WTC11 (cell line): ENCODE measurements around the gene CEACAM18.

Experiments
- MYBL2 ChIP-seq: sonication (generic); formaldehyde crosslinking; IDR thresholded peaks from 2 replicates; pipeline ENCODE4 v1.8.1; 2023; ENCODE audit warnings: mild to moderate bottlenecking, moderate library complexity, missing genetic modification reagents
- NR2C2 ChIP-seq: sonication (generic); formaldehyde crosslinking; IDR thresholded peaks from 2 replicates; pipeline ENCODE4 v1.8.0; 2022; ENCODE audit warnings: mild to moderate bottlenecking, missing genetic modification reagents
- NR3C1 ChIP-seq: sonication (generic); formaldehyde crosslinking; conservative IDR thresholded peaks from 2 replicates; pipeline ENCODE4 v1.8.1; 2023; ENCODE audit warnings: low read depth, mild to moderate bottlenecking, missing genetic modification reagents
- TEAD4 ChIP-seq: sonication (generic); formaldehyde crosslinking; IDR thresholded peaks from 2 replicates; pipeline ENCODE4 v1.8.0; 2022; ENCODE audit warnings: mild to moderate bottlenecking, missing genetic modification reagents
- ZNF416 ChIP-seq: fragments of 250-450 bp; sonication (Bioruptor Pico); IDR thresholded peaks from 2 replicates; pipeline ENCODE4 v1.9.0; 2021; ENCODE audit warnings: mild to moderate bottlenecking, inconsistent platforms
- TF ChIP-seq, protein P1 (sequence below): fragments of 200-600 bp; IDR thresholded peaks from 2 replicates; pipeline ENCODE4 v1.8.0; 2022; ENCODE audit warnings: antibody characterized with exemption
- TF ChIP-seq, protein P2 (sequence below): sonication (generic); formaldehyde crosslinking; IDR thresholded peaks from 2 replicates; pipeline ENCODE4 v1.8.0; 2022; ENCODE audit warnings: mild to moderate bottlenecking, missing genetic modification reagents
- TF ChIP-seq, protein P3 (sequence below): sonication (generic); formaldehyde crosslinking; IDR thresholded peaks from 2 replicates; pipeline ENCODE4 v1.8.1; 2022; ENCODE audit warnings: low read depth, missing genetic modification reagents, borderline replicate concordance

DNA sequence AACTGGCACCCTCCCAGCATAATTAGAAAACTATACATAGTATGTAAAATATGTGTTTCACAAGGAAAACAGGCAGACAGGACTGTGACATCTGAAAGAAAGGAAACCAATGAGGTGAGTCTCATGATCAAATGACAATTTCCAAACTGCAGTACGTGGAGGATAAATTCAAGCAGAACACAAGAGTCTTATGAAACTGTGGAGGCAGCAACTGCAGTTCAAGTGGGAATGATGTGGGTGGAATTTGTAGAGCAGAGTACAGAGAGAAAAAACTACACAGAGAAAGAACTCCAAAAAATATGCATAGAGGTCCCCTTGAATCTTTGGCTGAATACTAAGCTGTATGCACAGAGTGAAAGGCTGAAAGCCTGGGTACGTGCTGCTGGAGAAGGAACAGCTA, 43.4 kb downstream of the CEACAM18 start:
- TF ChIP-seq, protein P1, sequence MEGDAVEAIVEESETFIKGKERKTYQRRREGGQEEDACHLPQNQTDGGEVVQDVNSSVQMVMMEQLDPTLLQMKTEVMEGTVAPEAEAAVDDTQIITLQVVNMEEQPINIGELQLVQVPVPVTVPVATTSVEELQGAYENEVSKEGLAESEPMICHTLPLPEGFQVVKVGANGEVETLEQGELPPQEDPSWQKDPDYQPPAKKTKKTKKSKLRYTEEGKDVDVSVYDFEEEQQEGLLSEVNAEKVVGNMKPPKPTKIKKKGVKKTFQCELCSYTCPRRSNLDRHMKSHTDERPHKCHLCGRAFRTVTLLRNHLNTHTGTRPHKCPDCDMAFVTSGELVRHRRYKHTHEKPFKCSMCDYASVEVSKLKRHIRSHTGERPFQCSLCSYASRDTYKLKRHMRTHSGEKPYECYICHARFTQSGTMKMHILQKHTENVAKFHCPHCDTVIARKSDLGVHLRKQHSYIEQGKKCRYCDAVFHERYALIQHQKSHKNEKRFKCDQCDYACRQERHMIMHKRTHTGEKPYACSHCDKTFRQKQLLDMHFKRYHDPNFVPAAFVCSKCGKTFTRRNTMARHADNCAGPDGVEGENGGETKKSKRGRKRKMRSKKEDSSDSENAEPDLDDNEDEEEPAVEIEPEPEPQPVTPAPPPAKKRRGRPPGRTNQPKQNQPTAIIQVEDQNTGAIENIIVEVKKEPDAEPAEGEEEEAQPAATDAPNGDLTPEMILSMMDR: no peak
- TF ChIP-seq ZNF416 (no peak), MYBL2 (CRISPR knock-in tag) (no peak), NR3C1 (CRISPR knock-in tag) (no peak), NR2C2 (CRISPR knock-in tag) (no peak), TEAD4 (CRISPR knock-in tag) (no peak)
- TF ChIP-seq, protein P2, sequence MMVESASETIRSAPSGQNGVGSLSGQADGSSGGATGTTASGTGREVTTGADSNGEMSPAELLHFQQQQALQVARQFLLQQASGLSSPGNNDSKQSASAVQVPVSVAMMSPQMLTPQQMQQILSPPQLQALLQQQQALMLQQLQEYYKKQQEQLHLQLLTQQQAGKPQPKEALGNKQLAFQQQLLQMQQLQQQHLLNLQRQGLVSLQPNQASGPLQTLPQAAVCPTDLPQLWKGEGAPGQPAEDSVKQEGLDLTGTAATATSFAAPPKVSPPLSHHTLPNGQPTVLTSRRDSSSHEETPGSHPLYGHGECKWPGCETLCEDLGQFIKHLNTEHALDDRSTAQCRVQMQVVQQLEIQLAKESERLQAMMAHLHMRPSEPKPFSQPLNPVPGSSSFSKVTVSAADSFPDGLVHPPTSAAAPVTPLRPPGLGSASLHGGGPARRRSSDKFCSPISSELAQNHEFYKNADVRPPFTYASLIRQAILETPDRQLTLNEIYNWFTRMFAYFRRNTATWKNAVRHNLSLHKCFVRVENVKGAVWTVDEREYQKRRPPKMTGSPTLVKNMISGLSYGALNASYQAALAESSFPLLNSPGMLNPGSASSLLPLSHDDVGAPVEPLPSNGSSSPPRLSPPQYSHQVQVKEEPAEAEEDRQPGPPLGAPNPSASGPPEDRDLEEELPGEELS (CRISPR knock-in tag): no peak
- TF ChIP-seq, protein P3, sequence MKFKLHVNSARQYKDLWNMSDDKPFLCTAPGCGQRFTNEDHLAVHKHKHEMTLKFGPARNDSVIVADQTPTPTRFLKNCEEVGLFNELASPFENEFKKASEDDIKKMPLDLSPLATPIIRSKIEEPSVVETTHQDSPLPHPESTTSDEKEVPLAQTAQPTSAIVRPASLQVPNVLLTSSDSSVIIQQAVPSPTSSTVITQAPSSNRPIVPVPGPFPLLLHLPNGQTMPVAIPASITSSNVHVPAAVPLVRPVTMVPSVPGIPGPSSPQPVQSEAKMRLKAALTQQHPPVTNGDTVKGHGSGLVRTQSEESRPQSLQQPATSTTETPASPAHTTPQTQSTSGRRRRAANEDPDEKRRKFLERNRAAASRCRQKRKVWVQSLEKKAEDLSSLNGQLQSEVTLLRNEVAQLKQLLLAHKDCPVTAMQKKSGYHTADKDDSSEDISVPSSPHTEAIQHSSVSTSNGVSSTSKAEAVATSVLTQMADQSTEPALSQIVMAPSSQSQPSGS (CRISPR knock-in tag): no peak
